A673 (cell line): ENCODE data around the gene POLR1A. TPM values are rescaled to one million over a fixed set of nuclear protein-coding genes. Genes with fewer than 3 reads are reported as not detected.

Experiments used
- BruUV-seq: library from RNA; stranded (reverse); fragments of 400-500 nt; replicated peaks from 2 replicates; lab custom pipeline; 2021; lab: Mats Ljungman, UMichigan
- CTCF ChIA-PET: fragments of 300-600 bp; sonication (Branson Sonifier 250); formaldehyde crosslinking; loops from one replicate; lab custom pipeline; 2022; ENCODE audit warnings: antibody characterized with exemption; lab: Charles Lee
- POLR2A ChIA-PET: fragments of 300-600 bp; sonication (Branson Sonifier 250); formaldehyde crosslinking; loops from one replicate; lab custom pipeline; 2022; ENCODE audit warnings: antibody characterized with exemption; ENCODE audit not compliant: low non-redundant PET; lab: Charles Lee
- DNase-seq: peaks from one replicate; pipeline ENCODE4 v3.0.0-alpha.2; 2015; ENCODE audit warnings: low spot score
- H3K27ac ChIP-seq: fragments of 200-600 bp; sonication (generic); 2 replicates; pipeline ENCODE4 v1.5.1; 2016; ENCODE audit warnings: mixed run types, low read depth, mild to moderate bottlenecking, mixed read lengths, antibody characterized with exemption, low read length; ENCODE audit not compliant: poor library complexity, severe bottlenecking
- H3K27me3 ChIP-seq: fragments of 200-600 bp; sonication (generic); replicated peaks from 2 replicates; pipeline ENCODE4 v1.6.1; 2017; ENCODE audit warnings: mixed run types, low read depth, mild to moderate bottlenecking, mixed read lengths, antibody characterized with exemption, low read length; ENCODE audit not compliant: insufficient read depth, poor library complexity
- H3K36me3 ChIP-seq: fragments of 200-600 bp; sonication (generic); 2 replicates; pipeline ENCODE4 v1.6.1; 2016; ENCODE audit warnings: mixed run types, mild to moderate bottlenecking, mixed read lengths, antibody characterized with exemption, low read length; ENCODE audit not compliant: insufficient read depth, poor library complexity, severe bottlenecking
- H3K4me1 ChIP-seq: fragments of 200-600 bp; sonication (generic); 2 replicates; pipeline ENCODE4 v1.6.1; 2017; ENCODE audit warnings: mixed run types, mild to moderate bottlenecking, mixed read lengths, antibody characterized with exemption, low read length; ENCODE audit not compliant: insufficient read depth, poor library complexity, severe bottlenecking
- H3K4me3 ChIP-seq: fragments of 200-600 bp; sonication (generic); 2 replicates; pipeline ENCODE4 v1.5.1; 2016; ENCODE audit warnings: low read depth, mixed run types, mild to moderate bottlenecking, mixed read lengths, low read length; ENCODE audit not compliant: poor library complexity, severe bottlenecking
- H3K9me3 ChIP-seq: fragments of 200-600 bp; sonication (generic); 2 replicates; pipeline ENCODE4 v1.6.1; 2016; ENCODE audit warnings: mixed run types, low read depth, mild to moderate bottlenecking, mixed read lengths, antibody characterized with exemption, low read length; ENCODE audit not compliant: poor library complexity, severe bottlenecking
- EZH2 ChIP-seq: fragments of 200-600 bp; sonication (generic); IDR thresholded peaks from 2 replicates; pipeline ENCODE4 v1.6.1; 2017; ENCODE audit warnings: borderline replicate concordance, low read depth, mild to moderate bottlenecking, mixed read lengths, antibody characterized with exemption, low read length; ENCODE audit not compliant: poor library complexity, severe bottlenecking
- intact Hi-C: fragments of 100-400 bp; cut with micrococcal nuclease; formaldehyde crosslinking; loops from one replicate; pipeline ENCODE4 v1.10.0; 2022; ENCODE audit not compliant: unreplicated experiment
- total RNA-seq: library from RNA; stranded (reverse); gene quantifications from 2 replicates; pipeline ENCODE4 v1.2.3, GENCODE V29; 2021
- TF ChIP-seq, protein P1 (sequence below): fragments of 300-800, 200-600 bp; sonication (generic); conservative IDR thresholded peaks from 2 replicates; pipeline ENCODE4 v1.5.1; 2017; ENCODE audit warnings: low read depth, mild to moderate bottlenecking, antibody characterized with exemption, low read length, moderate library complexity, mixed read lengths

The POLR1A gene
- total RNA-seq, 1 experiment from 2014 or later, result 81.2 TPM

DNA sequence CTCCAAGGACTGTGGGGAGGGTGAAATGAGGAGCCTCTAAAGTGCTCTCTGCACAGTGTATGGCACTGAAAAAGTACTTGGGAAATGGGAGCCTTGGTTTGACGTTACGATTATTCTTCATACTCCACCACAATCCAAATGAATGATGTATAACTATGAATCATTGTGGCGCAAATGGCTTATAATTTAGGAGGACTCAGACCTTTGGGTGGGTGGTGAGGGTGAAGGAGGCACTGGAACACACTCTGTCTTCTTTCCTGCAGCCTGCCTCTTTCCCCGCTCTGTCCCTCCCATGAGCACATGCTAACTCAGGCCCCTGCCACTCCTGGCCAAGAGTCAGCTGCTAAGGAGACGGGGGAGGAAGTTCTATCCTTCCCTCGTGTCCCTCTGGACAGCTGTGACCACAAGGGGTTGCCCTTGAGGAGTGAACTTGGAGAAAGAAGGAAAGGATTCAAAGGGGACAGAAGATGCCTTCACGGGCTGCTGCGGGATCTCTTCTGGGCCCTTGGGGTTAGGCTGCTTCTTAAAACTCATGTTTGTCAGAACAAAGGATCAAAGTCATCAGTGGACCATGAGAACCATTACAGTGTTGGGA lies 36.5 kb downstream of the POLR1A start:
- DNase-seq, result no peak
- TF ChIP-seq, protein P1, sequence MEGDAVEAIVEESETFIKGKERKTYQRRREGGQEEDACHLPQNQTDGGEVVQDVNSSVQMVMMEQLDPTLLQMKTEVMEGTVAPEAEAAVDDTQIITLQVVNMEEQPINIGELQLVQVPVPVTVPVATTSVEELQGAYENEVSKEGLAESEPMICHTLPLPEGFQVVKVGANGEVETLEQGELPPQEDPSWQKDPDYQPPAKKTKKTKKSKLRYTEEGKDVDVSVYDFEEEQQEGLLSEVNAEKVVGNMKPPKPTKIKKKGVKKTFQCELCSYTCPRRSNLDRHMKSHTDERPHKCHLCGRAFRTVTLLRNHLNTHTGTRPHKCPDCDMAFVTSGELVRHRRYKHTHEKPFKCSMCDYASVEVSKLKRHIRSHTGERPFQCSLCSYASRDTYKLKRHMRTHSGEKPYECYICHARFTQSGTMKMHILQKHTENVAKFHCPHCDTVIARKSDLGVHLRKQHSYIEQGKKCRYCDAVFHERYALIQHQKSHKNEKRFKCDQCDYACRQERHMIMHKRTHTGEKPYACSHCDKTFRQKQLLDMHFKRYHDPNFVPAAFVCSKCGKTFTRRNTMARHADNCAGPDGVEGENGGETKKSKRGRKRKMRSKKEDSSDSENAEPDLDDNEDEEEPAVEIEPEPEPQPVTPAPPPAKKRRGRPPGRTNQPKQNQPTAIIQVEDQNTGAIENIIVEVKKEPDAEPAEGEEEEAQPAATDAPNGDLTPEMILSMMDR, result no peak
- TF ChIP-seq EZH2, result no peak
- POLR2A ChIA-PET, result no interaction called here
- H3K4me3 ChIP-seq, result no peak overlapping the region
- no TSS peak for BruUV-seq
- H3K27ac ChIP-seq, result no peak overlapping the region
- CTCF ChIA-PET, result no interaction called here
- H3K36me3 ChIP-seq, result peaks cover 73% of the 10 kb centered on the region
- intact Hi-C loops, result no loop called here
- H3K4me1 ChIP-seq, result no peaks in the 10 kb centered on the region
- H3K9me3 ChIP-seq, result no peaks in the 10 kb centered on the region
- no peaks in the 10 kb centered on the region for H3K27me3 ChIP-seq

- CTCF ChIA-PET, result no interaction called here
- H3K36me3 ChIP-seq, result peaks cover 73% of the 10 kb centered on the region
- no peak for DNase-seq
- POLR2A ChIA-PET, result no interaction called here
- intact Hi-C loops, result no loop called here
- no peak overlapping the region for H3K4me3 ChIP-seq
- no peaks in the 10 kb centered on the region for H3K27me3 ChIP-seq
- H3K9me3 ChIP-seq, result no peaks in the 10 kb centered on the region
- H3K27ac ChIP-seq, result no peak overlapping the region
- H3K4me1 ChIP-seq, result no peaks in the 10 kb centered on the region
- BruUV-seq, result no TSS peak
- TF ChIP-seq, protein P1, result no peak
- no peak for TF ChIP-seq EZH2
Observed at GRCh38 chr2:86068648-86069047, 37.0 kb downstream of the POLR1A start.

DNA sequence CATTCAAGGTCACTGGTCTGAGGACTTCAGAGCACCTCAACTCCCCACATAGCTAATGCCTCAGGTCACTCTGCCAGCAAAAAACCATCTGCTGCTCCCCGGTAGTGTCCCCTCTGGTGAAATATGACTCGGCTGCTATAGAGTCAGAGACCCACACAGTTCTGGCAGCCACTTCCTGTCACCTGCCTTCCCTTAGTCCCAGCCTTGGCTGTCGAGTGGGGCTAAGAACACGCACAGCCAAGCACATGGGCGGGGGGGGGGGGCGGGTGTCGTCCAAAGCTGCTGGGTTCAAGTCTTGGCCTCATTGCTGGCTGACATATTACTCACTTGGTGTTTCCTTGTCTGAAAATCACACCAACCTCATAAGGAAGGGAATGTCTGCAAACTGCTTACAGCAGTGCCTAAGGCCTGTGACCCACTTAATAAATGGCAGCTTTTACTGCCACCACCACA lies 37.5 kb downstream of the POLR1A start:
- TF ChIP-seq EZH2, result no peak
- TF ChIP-seq, protein P1, result no peak
- H3K27me3 ChIP-seq, result no peaks in the 10 kb centered on the region
- H3K27ac ChIP-seq, result no peak overlapping the region
- no peaks in the 10 kb centered on the region for H3K9me3 ChIP-seq
- intact Hi-C loops, result no loop called here
- H3K4me3 ChIP-seq, result no peak overlapping the region
- ChIA-PET CTCF (no interaction called here), POLR2A (no interaction called here)
- no peaks in the 10 kb centered on the region for H3K4me1 ChIP-seq
- H3K36me3 ChIP-seq, result peaks cover 74% of the 10 kb centered on the region
- no TSS peak for BruUV-seq
- no peak for DNase-seq
